Measurements from ENCODE around the gene RGS13. TPM values are rescaled to one million over a fixed set of nuclear protein-coding genes. Genes with fewer than 3 reads are reported as not detected.

RGS13 gene
- total and polyA plus RNA-seq, 10 of the 15 experiments (the other 5 are each of a cell fraction or from before 2014, with no cell fraction given) = 0.23 to 16.0 (median 0.36) TPM; not detected in 1

DNA sequence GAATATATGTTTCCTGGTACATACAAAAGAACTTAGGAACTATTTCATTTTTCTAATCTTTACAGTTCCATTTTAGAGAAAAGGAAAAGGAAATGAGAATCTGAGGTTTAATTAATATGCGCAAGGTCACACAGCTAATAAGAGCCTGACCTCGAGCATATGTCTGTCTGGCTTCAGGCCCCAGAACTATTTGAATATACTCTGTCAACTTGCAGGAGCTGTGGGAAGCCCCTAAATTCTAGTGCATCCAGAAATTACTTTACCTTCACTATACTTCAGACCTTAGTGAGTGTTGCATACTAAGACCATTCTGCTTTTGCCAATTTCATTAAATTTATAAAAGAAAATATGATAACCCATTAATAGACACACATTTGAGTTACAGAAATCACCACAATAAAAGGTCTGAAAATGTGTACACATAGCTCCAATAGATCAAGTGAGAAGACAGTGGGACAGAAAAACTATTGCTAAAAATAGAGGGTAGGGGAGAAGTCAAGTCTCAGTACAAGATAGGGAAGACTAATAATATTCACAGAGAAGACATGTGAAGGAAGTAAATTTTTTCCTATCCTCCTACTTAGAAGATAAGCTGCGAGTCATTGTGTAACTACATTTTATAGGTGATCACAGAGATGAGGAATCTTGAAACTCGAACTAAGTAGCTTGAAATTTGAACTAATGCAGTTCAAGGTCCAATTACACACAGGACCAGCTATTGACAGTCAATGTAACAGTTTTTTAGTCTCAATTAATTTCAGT is 3.8 kb downstream of the RGS13 start (continued):
- TF ChIP-seq ZZZ3 (IDR thresholded peaks at IDR 0.05; ENCODE audit: control insufficient read depth, insufficient read length, low read depth) (no peak), GATAD2B (conservative IDR thresholded peaks at IDR 0.05; ENCODE audit: low read depth) (no peak), HDAC2 (IDR thresholded peaks at IDR 0.05) (no peak), POU2F2 (IDR thresholded peaks at IDR 0.05; ENCODE audit: borderline replicate concordance, low read depth, low read length) (peak; percentile 14; the same call in 1 of the 3 replicates), SUPT20H (IDR thresholded peaks at IDR 0.05; ENCODE audit: borderline replicate concordance, control insufficient read depth, low read depth, low read length) (no peak), ZNF384 (IDR thresholded peaks at IDR 0.05; ENCODE audit: borderline replicate concordance, low read depth, low read length) (no peak), NBN (IDR thresholded peaks at IDR 0.05) (no peak), NFYB (IDR thresholded peaks at IDR 0.05; ENCODE audit: insufficient read depth, low read depth, low read length) (no peak), GABPA (IDR thresholded peaks at IDR 0.05; ENCODE audit: low read depth) (0 out of 2 replicates have a peak, but pooled peaks have one; percentile 52), RUNX3 (IDR thresholded peaks at IDR 0.05; ENCODE audit: low read length) (no peak), TARDBP (IDR thresholded peaks at IDR 0.05; ENCODE audit: borderline replicate concordance) (no peak), RAD21 (IDR thresholded peaks at IDR 0.05; ENCODE audit: insufficient read depth, low read depth, low read length) (no peak), NFIC (IDR thresholded peaks at IDR 0.05; ENCODE audit: low read depth, low read length) (peak; percentile 90), TCF3 (IDR thresholded peaks at IDR 0.05; ENCODE audit: borderline replicate concordance, insufficient read depth, low read depth, low read length) (no peak), E2F4 (IDR thresholded peaks at IDR 0.05; ENCODE audit: low read depth, low read length) (no peak), NR2F1 (conservative IDR thresholded peaks at IDR 0.05) (peak; percentile 95), TCF7 (IDR thresholded peaks at IDR 0.05; ENCODE audit: borderline replicate concordance) (no peak), MYC (IDR thresholded peaks at IDR 0.05; ENCODE audit: insufficient read depth, insufficient read length, insufficient replicate concordance, low read length, severe bottlenecking) (no peak), IRF4 (IDR thresholded peaks at IDR 0.05; ENCODE audit: low read depth, low read length) (peak; percentile 19; the same call in 1 of the 2 replicates)
- TF ChIP-seq, protein P1, sequence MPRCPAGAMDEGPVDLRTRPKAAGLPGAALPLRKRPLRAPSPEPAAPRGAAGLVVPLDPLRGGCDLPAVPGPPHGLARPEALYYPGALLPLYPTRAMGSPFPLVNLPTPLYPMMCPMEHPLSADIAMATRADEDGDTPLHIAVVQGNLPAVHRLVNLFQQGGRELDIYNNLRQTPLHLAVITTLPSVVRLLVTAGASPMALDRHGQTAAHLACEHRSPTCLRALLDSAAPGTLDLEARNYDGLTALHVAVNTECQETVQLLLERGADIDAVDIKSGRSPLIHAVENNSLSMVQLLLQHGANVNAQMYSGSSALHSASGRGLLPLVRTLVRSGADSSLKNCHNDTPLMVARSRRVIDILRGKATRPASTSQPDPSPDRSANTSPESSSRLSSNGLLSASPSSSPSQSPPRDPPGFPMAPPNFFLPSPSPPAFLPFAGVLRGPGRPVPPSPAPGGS (IDR thresholded peaks at IDR 0.05; ENCODE audit: borderline replicate concordance, insufficient read depth, low read depth, low read length, poor library complexity, severe bottlenecking) = no peak
- TF ChIP-seq, protein P2, sequence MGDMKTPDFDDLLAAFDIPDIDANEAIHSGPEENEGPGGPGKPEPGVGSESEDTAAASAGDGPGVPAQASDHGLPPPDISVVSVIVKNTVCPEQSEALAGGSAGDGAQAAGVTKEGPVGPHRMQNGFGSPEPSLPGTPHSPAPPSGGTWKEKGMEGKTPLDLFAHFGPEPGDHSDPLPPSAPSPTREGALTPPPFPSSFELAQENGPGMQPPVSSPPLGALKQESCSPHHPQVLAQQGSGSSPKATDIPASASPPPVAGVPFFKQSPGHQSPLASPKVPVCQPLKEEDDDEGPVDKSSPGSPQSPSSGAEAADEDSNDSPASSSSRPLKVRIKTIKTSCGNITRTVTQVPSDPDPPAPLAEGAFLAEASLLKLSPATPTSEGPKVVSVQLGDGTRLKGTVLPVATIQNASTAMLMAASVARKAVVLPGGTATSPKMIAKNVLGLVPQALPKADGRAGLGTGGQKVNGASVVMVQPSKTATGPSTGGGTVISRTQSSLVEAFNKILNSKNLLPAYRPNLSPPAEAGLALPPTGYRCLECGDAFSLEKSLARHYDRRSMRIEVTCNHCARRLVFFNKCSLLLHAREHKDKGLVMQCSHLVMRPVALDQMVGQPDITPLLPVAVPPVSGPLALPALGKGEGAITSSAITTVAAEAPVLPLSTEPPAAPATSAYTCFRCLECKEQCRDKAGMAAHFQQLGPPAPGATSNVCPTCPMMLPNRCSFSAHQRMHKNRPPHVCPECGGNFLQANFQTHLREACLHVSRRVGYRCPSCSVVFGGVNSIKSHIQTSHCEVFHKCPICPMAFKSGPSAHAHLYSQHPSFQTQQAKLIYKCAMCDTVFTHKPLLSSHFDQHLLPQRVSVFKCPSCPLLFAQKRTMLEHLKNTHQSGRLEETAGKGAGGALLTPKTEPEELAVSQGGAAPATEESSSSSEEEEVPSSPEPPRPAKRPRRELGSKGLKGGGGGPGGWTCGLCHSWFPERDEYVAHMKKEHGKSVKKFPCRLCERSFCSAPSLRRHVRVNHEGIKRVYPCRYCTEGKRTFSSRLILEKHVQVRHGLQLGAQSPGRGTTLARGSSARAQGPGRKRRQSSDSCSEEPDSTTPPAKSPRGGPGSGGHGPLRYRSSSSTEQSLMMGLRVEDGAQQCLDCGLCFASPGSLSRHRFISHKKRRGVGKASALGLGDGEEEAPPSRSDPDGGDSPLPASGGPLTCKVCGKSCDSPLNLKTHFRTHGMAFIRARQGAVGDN (IDR thresholded peaks at IDR 0.05) = no peak
- TF ChIP-seq, protein P3, sequence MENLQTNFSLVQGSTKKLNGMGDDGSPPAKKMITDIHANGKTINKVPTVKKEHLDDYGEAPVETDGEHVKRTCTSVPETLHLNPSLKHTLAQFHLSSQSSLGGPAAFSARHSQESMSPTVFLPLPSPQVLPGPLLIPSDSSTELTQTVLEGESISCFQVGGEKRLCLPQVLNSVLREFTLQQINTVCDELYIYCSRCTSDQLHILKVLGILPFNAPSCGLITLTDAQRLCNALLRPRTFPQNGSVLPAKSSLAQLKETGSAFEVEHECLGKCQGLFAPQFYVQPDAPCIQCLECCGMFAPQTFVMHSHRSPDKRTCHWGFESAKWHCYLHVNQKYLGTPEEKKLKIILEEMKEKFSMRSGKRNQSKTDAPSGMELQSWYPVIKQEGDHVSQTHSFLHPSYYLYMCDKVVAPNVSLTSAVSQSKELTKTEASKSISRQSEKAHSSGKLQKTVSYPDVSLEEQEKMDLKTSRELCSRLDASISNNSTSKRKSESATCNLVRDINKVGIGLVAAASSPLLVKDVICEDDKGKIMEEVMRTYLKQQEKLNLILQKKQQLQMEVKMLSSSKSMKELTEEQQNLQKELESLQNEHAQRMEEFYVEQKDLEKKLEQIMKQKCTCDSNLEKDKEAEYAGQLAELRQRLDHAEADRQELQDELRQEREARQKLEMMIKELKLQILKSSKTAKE (IDR thresholded peaks at IDR 0.05; ENCODE audit: low read depth, poor library complexity, severe bottlenecking) = no peak
